HG03432 (cell line): Measurements from ENCODE around the gene ATP6V1G1.
A peak's percentile ranks its signal among the peaks of the same experiment; 100 is the strongest.
"Not testable (repeated sequence)": the region's sequence is repeated elsewhere in the genome, so short reads cannot be mapped to it uniquely, and the experiment has no call there.

ENCODE experiments used
- ATAC-seq: cut with Tn5 transposase; IDR thresholded peaks from one replicate; pipeline ENCODE4 v1.9.1; 2021; ENCODE audit warnings: mild to moderate bottlenecking, moderate library complexity; ENCODE audit not compliant: unreplicated experiment

ATP6V1G1 gene

GRCh38 chr9:114587345-114588202 is at the start of gene ATP6V1G1:
Gene ATP6V1G1, plus strand, starts transcription at chr9:114587769. Its CDS starts 70 bp downstream, at chr9:114587839.
- peak; percentile 96 for ATAC-seq

GRCh38 chr9:114538241-114538640 is 49.3 kb upstream of the ATP6V1G1 start:
- ATAC-seq = no peak

DNA sequence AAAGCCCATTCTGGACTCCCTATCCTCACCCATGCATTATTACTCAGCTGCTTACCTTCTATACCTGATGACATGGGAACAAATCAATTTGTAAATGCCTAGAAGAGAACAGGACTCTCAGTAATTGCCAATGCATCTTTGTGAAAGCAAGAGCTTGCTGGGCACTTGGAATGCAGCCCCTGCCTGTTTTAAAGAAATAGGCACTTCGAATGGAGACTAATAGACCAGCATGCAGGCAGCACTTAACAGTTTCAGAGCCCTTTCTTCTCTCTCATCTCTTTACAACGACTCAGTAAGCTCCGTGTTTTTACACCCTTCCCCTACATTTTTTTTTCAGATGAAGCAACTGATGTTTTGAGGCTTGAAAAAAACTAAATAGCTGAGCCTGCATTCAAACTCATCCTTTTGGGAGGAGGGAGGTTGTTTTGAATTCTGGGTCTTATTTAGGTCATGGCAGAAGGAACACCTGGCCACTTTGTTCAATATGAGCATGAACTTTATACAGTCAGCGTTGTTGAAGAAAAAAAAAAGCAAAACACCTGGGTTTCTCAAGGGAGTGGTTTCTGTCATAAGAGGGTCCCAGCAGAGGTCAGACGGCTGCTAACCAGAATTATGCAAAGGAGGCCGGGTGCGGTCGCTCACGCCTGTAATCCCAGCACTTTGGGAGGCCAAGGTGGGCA is 47.7 kb upstream of the ATP6V1G1 start:
- no peak for ATAC-seq

DNA sequence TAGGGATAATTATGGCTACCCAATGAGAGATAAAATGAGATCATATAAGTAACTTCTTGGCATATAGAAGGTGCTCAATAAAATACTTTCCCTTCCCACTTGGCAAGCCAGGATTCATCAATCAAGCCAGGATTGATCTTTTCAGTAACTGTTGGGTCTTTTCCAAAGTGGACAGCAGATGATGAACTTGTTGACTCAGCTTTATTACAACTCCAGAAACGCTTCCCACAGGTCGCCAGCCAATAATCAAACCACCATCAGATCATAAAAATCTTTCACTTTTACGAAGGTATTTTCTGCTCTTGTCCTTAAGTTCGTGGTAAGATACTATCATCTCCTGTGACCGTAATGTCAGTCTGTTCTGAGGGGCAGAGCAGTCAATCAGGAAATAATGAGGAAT is 42.5 kb upstream of the ATP6V1G1 start:
- ATAC-seq = no peak

DNA sequence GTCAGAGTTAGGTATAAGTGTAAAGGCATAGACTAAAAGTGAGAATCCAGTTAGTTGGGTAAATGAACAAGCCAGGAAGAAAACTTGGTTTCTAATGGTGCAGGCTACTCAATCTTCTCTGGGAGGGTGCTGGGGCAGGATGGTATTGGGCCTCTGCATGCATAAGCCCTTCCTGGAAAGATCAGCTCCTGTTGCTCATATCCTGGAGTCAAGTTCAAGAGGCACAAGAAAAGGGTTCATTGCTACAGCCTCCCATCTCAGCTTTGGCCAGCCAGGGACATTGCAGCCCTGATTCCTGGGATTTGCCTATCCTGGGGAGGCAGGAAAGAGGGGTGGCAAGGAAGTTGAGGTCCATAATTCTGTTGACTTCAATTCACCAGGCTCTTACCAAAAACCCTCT is 40.7 kb upstream of the ATP6V1G1 start:
- no peak for ATAC-seq

DNA sequence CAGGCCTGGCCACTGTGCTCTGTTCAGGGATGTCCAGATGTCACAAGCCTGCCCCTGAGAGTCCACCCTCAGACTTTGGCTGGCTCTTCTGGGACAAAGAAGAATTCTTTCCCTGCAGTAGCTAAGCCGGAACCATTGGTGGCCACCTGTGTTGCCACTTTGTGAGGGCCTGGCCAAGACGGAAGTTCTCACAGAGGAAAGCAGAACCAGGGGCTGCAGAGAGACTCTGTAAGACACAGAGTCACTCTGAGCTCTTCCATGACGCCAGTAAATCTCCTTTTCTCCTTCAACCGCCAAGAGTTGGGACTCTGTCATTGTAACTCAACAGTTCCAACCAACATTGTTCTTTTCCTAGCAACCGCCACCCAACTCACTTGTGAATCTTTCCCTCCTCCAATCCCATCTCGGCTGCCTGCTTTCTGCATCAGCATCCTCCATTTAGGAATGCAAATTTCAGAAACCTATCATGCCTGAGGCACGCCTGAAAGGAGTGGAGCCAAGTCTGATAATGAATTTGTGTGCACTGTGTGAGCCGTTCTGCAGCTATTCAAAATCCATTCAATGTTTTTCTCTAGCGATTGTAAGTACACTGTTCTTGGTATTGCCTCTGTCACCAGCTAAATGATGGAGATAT is 37.8 kb upstream of the ATP6V1G1 start:
- ATAC-seq = no peak

DNA sequence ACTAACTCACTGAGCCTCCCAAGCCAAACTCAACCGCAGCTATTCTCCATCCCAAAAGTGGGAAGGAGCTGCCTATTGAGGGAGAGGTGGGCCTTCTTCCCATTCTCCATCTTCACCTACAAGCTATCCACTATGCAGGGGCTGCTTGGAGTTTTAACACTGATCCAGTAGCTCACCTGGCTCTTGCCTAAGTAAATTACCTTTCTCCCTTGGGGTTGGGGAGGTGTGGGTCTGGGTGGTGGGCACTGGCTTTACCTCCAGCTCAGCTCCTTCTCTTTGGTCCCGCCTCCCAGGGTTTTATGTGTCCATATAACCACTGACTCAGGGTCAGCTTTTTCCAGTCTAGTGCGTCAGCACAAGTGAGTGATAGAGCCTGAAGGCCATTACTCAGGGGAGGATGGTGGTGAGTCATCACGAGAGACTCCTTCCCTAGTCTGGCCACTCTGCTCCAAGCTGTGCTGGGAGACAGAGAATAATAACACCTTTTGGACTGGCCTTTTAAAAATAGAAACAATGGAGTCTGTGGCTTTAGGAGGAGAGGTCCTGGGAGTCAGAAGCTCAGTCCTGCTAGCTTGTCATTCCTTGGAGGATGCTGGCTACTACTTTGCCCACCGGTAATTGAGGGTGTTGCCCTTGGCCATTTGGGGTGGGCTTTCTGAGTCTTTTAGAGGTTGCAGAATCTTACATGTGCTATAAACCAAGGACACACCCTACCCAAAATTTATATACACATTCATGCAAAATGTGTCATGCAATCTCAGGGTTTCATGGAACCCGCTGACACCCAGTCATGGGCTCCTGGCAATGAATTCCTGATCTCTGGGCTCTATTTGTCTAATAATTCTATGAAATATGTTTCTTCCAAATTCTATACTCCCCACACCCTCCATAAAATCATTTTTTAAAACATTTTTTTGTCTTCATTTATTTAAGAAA is 35.6 kb upstream of the ATP6V1G1 start:
- no peak for ATAC-seq

DNA sequence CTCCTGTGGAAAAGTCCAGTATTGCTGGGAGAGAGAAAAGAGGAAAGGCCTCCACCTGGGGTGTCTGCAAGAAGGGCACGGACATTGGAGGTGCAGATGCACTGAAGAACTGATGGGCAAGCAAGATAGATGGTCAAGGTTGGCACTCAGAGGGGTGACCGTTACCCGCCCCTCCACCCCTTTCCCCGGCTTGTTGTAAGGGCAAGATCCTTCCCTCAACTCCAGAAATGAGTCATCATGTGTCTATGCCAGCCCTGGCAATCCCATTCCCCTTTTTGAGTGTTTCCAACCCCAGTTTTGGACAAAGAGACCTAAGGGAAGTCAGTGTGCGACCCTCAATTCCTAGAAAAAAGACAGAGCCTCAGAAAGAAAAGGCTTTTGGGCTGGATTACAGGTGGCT is 34.9 kb upstream of the ATP6V1G1 start:
- ATAC-seq = no peak

DNA sequence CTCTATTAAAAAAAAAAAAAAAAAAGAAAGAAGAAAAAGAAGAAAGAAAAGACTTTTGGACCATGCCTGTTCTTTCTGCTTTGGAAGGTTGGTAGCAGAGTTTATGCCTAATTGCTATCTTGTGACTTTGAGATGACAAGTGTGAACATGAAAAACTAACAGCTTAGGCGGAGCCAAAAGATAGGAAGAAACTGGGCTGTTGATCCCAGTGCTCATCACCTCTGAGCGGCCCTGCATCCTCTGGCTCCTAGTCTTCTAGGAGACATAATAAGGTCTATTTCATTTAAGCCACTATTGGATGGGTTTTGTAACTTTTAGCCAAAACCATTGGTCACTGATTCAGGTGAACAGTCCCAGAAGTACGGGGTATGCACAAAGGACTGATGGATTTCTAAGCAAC is 34.4 kb upstream of the ATP6V1G1 start:
- no peak for ATAC-seq

DNA sequence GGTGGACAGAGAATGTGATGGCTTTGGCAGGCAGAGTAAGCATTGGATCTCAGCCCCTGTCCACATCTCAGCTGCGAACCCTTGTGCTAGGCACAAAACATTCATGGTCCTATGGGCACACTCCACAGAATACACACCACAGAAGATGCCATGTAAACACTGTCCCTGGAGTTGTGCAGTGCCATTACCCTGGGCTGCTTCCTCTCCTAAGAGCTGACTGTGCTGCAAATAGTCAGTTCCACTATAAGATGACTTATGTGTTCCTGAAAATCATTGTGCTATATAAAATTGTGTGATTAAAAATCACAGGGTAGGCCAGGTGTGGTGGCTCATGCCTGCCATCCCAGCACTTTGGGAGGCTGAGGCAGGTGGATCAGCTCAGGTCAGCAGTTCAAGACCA is 31.9 kb upstream of the ATP6V1G1 start:
- no peak for ATAC-seq

DNA sequence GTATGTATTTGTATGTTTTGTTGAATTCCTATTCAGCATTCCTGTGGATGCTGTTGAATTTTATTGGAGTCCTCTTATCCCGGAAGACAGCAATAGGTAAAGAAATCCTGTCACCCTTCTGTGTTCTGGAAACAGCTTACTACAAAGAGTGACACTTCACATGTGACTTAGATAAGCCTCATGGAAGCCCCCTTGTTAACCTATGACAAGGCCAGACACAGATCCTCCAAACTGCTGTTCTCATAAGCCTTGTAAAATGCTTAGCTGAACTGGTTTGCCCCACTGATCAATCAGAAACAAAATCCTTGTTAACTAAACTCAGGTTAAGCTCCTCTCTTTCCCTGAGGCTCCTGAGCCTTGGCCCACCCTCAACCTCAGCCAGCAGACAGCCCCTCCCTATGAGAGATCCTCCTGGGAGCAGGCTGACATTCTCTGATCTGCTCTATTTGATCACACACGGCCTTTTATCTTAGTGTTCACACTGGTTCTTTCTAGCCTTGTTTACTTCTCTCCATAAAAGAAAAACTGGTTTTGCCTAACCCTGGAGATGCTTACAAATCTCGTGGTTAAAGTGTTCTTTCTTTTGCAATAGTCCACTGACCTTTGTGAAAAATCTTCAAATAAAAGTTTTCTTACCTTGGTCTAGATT is 29.4 kb upstream of the ATP6V1G1 start:
- no peak for ATAC-seq

- ATAC-seq = no peak
These were observed 27.6 kb upstream of the ATP6V1G1 start for GRCh38 chr9:114559830-114560513.

- no peak for ATAC-seq
These were observed 26.6 kb upstream of the ATP6V1G1 start for GRCh38 chr9:114560956-114561355.

DNA sequence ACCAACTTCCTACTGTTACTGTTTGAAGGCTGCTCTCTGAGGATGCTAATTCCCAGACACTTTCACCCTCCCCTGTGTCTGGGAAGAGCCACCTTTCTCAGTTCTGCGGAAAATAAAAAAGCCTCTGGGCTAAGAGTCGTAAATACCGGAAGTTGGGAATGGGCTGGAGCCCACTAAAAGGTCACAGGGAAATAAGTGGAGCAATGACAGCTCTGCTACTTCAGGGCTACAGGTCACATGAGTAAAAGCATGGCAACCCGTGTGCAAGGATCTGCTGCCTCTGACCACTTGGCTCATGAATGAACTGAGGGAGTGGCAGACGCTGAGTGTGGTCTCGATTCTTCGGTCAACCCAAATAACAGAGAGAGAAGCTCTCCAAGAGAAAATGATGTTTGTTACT is 25.8 kb upstream of the ATP6V1G1 start:
- ATAC-seq = no peak

- no peak for ATAC-seq
These were observed 22.4 kb upstream of the ATP6V1G1 start for GRCh38 chr9:114565204-114565603.

GRCh38 chr9:114570742-114571141 is 16.8 kb upstream of the ATP6V1G1 start:
- no peak for ATAC-seq

DNA sequence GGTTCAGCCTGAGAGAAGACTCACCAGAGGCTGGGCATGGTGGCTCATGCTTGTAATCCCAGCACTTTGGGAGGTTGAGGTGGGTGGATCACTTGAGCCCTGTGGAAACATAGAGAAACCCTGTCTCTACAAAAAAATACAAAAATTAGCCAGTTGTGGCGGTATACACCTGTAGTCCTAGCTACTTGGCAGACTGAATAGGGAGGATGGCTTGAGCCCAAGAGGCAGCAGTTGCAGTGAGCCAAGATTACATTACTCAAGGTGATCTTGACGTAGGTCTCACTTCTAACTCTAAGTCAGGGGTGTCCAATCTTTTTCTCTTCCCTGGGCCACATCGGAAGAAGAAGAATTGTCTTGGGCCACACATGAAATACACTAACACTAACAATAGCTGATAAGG is 16.2 kb upstream of the ATP6V1G1 start:
- ATAC-seq = no peak

DNA sequence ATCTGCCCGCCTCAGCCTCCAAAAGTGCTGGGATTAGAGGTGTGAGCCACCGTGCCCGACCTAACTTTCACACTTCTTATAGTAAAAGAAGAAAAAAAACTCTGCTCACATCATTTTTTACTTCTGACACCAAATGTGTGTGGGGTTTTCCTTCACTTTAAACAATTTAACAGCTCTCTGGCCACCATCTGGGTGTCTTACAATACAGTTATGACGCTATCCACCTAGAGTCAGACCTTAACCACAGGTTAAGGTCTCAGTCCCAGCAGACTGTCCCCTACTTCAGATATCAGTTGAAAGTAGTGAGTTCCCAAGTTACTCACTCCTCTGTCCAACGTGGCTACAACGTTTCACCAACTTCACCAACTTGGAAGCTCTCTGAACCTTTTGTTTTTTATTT is 15.4 kb upstream of the ATP6V1G1 start:
- no peak for ATAC-seq

DNA sequence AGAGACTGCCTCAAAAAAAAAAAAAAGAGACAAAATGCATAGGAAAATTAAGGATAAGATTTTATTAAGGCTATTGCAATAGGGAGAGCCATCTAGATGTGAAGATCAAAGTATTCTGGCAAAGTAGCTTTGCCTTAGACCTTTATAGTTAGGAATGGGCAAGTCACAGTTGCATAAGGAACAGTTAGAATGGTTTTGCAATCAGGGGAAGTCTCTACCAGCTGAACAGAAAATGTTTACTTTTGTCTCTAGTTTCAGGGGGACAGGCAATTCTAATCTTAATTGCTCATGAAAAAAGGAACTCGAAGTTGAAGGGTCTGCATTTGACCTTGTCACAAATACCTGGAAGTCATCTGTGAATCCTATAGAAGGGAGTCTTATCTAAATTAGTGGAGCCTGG is 13.1 kb upstream of the ATP6V1G1 start:
- ATAC-seq = no peak

- not testable (repeated sequence) for ATAC-seq
These were observed 10.8 kb upstream of the ATP6V1G1 start for GRCh38 chr9:114576779-114577178.
